ENCODE measurements around the gene URB2. TPM values are rescaled to one million over a fixed set of nuclear protein-coding genes. Genes with fewer than 3 reads are reported as not detected.

Gene URB2
- polyA plus RNA-seq, 1 of the 3 experiments (the other 2 are of a cell fraction) = 8.2 TPM

DNA sequence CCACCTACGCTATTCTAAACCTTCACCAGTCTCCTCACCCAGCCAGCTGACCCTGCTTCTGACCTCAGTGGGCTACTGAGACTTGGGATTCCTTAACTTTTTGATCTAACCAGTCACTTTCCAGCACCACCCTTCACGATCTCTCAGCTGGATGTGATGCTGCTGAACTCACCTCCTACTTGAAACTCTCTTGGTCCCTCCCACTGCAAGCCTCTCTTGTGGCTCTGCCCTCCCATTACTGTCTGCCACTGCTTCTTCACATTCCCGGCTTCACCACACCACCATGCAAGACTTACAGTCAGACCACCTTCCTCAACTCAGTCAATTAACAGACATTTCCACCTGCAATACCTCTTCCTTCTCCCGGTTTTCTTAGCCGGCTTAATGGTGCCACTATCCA is 6.4 kb upstream of the URB2 start:
- TF ChIP-seq EZH2phosphoT487 (IDR thresholded peaks at IDR 0.05; ENCODE audit: borderline replicate concordance, low read depth) (no peak), FOXM1 (IDR thresholded peaks at IDR 0.05; ENCODE audit: low read depth) (no peak), YY1 (IDR thresholded peaks at IDR 0.05; ENCODE audit: low read depth) (no peak), RAD21 (IDR thresholded peaks at IDR 0.05; ENCODE audit: low read length) (no peak), RCOR1 (IDR thresholded peaks at IDR 0.05; ENCODE audit: low read length) (no peak), FOXJ3 (CRISPR knock-in tag; IDR thresholded peaks at IDR 0.05) (no peak), MXI1 (IDR thresholded peaks at IDR 0.05; ENCODE audit: low read depth, low read length) (no peak), JUND (IDR thresholded peaks at IDR 0.05) (no peak), FOSL2 (IDR thresholded peaks at IDR 0.05; ENCODE audit: borderline replicate concordance, low read depth) (no peak)
- TF ChIP-seq, protein P1, sequence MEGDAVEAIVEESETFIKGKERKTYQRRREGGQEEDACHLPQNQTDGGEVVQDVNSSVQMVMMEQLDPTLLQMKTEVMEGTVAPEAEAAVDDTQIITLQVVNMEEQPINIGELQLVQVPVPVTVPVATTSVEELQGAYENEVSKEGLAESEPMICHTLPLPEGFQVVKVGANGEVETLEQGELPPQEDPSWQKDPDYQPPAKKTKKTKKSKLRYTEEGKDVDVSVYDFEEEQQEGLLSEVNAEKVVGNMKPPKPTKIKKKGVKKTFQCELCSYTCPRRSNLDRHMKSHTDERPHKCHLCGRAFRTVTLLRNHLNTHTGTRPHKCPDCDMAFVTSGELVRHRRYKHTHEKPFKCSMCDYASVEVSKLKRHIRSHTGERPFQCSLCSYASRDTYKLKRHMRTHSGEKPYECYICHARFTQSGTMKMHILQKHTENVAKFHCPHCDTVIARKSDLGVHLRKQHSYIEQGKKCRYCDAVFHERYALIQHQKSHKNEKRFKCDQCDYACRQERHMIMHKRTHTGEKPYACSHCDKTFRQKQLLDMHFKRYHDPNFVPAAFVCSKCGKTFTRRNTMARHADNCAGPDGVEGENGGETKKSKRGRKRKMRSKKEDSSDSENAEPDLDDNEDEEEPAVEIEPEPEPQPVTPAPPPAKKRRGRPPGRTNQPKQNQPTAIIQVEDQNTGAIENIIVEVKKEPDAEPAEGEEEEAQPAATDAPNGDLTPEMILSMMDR (IDR thresholded peaks at IDR 0.05) = no peak
- TF ChIP-seq, protein P2, sequence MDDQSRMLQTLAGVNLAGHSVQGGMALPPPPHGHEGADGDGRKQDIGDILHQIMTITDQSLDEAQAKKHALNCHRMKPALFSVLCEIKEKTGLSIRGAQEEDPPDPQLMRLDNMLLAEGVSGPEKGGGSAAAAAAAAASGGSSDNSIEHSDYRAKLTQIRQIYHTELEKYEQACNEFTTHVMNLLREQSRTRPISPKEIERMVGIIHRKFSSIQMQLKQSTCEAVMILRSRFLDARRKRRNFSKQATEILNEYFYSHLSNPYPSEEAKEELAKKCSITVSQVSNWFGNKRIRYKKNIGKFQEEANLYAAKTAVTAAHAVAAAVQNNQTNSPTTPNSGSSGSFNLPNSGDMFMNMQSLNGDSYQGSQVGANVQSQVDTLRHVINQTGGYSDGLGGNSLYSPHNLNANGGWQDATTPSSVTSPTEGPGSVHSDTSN (IDR thresholded peaks at IDR 0.05) = no peak
- TF ChIP-seq, protein P3, sequence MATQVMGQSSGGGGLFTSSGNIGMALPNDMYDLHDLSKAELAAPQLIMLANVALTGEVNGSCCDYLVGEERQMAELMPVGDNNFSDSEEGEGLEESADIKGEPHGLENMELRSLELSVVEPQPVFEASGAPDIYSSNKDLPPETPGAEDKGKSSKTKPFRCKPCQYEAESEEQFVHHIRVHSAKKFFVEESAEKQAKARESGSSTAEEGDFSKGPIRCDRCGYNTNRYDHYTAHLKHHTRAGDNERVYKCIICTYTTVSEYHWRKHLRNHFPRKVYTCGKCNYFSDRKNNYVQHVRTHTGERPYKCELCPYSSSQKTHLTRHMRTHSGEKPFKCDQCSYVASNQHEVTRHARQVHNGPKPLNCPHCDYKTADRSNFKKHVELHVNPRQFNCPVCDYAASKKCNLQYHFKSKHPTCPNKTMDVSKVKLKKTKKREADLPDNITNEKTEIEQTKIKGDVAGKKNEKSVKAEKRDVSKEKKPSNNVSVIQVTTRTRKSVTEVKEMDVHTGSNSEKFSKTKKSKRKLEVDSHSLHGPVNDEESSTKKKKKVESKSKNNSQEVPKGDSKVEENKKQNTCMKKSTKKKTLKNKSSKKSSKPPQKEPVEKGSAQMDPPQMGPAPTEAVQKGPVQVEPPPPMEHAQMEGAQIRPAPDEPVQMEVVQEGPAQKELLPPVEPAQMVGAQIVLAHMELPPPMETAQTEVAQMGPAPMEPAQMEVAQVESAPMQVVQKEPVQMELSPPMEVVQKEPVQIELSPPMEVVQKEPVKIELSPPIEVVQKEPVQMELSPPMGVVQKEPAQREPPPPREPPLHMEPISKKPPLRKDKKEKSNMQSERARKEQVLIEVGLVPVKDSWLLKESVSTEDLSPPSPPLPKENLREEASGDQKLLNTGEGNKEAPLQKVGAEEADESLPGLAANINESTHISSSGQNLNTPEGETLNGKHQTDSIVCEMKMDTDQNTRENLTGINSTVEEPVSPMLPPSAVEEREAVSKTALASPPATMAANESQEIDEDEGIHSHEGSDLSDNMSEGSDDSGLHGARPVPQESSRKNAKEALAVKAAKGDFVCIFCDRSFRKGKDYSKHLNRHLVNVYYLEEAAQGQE (IDR thresholded peaks at IDR 0.05; ENCODE audit: low read depth, low read length) = no peak

More for the DNA sequence above, 6.4 kb upstream of the URB2 start:
- H3K79me2 ChIP-seq (ENCODE audit: insufficient read depth) = peaks cover 100% of the 10 kb centered on the region
- 97% methylated on average over 5 of the region's 5 CpGs for WGBS (ENCODE audit: low lambda C conversion rate)
- H3K27ac ChIP-seq (ENCODE audit: low read depth in 2 of 2, low read length in 1 of 2) = no peak overlapping the region
- no peak overlapping the region for H2AFZ ChIP-seq (ENCODE audit: low read depth)
- H3F3A ChIP-seq (replicated peaks; ENCODE audit: insufficient read depth) = no peaks in the 10 kb centered on the region
- ChIA-PET CTCF (interaction anchor here (1.0 to 3.7 kb wide), 2 partner anchors 61 kb away, joined by 4 to 13 read pairs; partner anchors contain the start of gene ABCB10), POLR2A (no interaction called here)
- no peak overlapping the region for H3K9ac ChIP-seq
- H3K27me3 ChIP-seq (ENCODE audit: insufficient read depth) = no peaks in the 10 kb centered on the region
- peaks cover 62% of the 10 kb centered on the region for H4K20me1 ChIP-seq (ENCODE audit: insufficient read depth)
- H3K36me3 ChIP-seq (replicated peaks in 1 of 2; ENCODE audit: control insufficient read depth in 1 of 2, insufficient read depth in 2 of 2, low read length in 1 of 2) = no peaks in the 10 kb centered on the region
- no peaks in the 10 kb centered on the region for H3K9me2 ChIP-seq
- H3K4me3 ChIP-seq (ENCODE audit: low read depth in 2 of 2, low read length in 1 of 2) = no peak overlapping the region
- H3K4me1 ChIP-seq (ENCODE audit: control insufficient read depth in 1 of 2, insufficient read depth in 2 of 2, low read depth in 1 of 2, low read length in 1 of 2) = peaks cover 0 to 7% of the 10 kb centered on the region in 2 experiments; a peak in 3 of 4 replicates
- DNase-seq = no peak
- no peaks in the 10 kb centered on the region for H3K9me3 ChIP-seq
- H3K4me2 ChIP-seq = no peak overlapping the region

Data from SK-N-SH (cell line).